Stomach (tissue), 4 donors: ENCODE measurements around the gene NFATC2IP.

Experiments
- CTCF ChIP-seq, 7 experiments: fragments of 450-650 bp in 4 of 7; fragments of 200-600 bp in 3 of 7; sonication (generic) in 3 of 7; IDR thresholded peaks; one replicate each; pipeline ENCODE4 v1.5.1; 2016 to 2019; ENCODE audit warnings: antibody characterized with exemption in 7 of 7, control low read depth in 2 of 7, mild to moderate bottlenecking in 1 of 7
- POLR2A ChIP-seq, 4 donors: fragments of 450-650 bp; IDR thresholded peaks; one replicate each; pipeline ENCODE4 v1.6.1; 2016; ENCODE audit warnings: antibody characterized with exemption in 4 of 4, control low read depth in 2 of 4, mild to moderate bottlenecking in 1 of 4, moderate library complexity in 1 of 4
- POLR2AphosphoS5 ChIP-seq, 3 donors: sonication (generic); formaldehyde crosslinking; IDR thresholded peaks; one replicate each; pipeline ENCODE4 v1.6.1; 2016; ENCODE audit warnings: antibody characterized with exemption in 3 of 3

- TF ChIP-seq CTCF (IDR thresholded peaks at IDR 0.05), result no peak
- TF ChIP-seq POLR2AphosphoS5 (IDR thresholded peaks at IDR 0.05), result no peak
- no peak for TF ChIP-seq POLR2A (IDR thresholded peaks at IDR 0.05)
These were observed 48.9 kb upstream of the NFATC2IP start for GRCh38 chr16:28901862-28902261.
